ENCODE measurements around the gene PRUNE1. TPM values are rescaled to one million over a fixed set of nuclear protein-coding genes. Genes with fewer than 3 reads are reported as not detected.
A peak's percentile ranks its signal among the peaks of the same experiment; 100 is the strongest.

PRUNE1 gene
- total RNA-seq, 3 donors from 2014 or later, result 21.6 to 34.1 (median 32.8) TPM

DNA sequence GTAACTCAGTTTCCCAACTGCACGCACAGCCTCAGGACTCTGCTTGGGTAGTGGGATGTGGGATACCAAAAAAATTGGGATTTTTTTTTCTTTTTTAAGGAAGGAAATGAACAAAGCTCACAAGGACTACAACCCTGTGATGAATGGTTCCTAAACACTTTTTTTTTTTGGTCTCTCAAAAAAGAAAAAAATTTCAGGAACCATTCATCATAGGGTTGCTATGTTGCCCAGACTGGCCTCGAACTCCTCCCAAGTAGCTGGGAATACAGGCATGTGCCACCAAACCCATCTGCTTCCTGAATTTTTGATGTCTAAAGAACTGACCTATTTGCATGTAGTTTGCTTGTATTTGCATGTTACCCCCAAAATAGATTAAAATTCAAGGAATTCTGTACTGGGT, 8.3 kb upstream of the PRUNE1 start:
- no peak for DNase-seq (ENCODE audit: low spot score in 2 of 2)
- no peaks in the 10 kb centered on the region for H3K27me3 ChIP-seq
- H3K27ac ChIP-seq, result no peak overlapping the region
- peaks cover 11% of the 10 kb centered on the region for H3K36me3 ChIP-seq
- H3K9me3 ChIP-seq, result no peaks in the 10 kb centered on the region
- peaks cover 0 to 12% of the 10 kb centered on the region in 2 donors for H3K4me1 ChIP-seq
- intact Hi-C loops (cut with DNase I; ENCODE audit: low total_unique reads), result no loop called here
- TF ChIP-seq CTCF (IDR thresholded peaks at IDR 0.05) (no peak), POLR2AphosphoS5 (IDR thresholded peaks at IDR 0.05) (no peak), POLR2A (IDR thresholded peaks at IDR 0.05) (no peak)
- no peak overlapping the region for H3K4me3 ChIP-seq

DNA sequence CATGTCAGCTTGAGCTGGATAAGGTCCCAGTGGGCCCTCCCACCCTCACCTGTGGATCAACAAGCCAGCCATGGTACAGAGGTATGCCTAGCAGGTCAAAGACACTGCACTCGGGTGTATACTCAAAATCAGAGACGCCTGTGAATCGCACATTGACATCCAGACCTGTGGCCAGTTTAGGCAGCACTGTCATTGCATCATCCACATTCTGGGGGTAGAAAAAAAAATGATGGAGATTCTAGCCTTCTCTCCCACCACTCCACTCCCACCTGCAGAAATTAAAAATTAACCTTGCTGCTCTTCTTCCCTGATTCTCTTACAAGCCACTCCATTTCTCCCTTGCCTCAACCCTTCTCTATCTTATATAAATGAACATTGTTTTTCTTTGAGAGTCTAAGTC, 7.8 kb upstream of the PRUNE1 start:
- intact Hi-C loops (cut with DNase I; ENCODE audit: low total_unique reads), result no loop called here
- H3K27me3 ChIP-seq, result no peaks in the 10 kb centered on the region
- no peak overlapping the region for H3K27ac ChIP-seq
- no peaks in the 10 kb centered on the region for H3K9me3 ChIP-seq
- H3K36me3 ChIP-seq, result peaks cover 11% of the 10 kb centered on the region
- no peak for DNase-seq (ENCODE audit: low spot score in 2 of 2)
- no peak for TF ChIP-seq POLR2AphosphoS5 (IDR thresholded peaks at IDR 0.05)
- H3K4me3 ChIP-seq, result no peak overlapping the region
- H3K4me1 ChIP-seq, result peaks cover 0 to 12% of the 10 kb centered on the region in 2 donors

- H3K4me3 ChIP-seq, result no peak overlapping the region
- H3K27ac ChIP-seq, result no peak overlapping the region
- TF ChIP-seq POLR2A (IDR thresholded peaks at IDR 0.05) (no peak), CTCF (IDR thresholded peaks at IDR 0.05) (no peak), POLR2AphosphoS5 (IDR thresholded peaks at IDR 0.05) (no peak)
- H3K9me3 ChIP-seq, result no peaks in the 10 kb centered on the region
- no peaks in the 10 kb centered on the region for H3K27me3 ChIP-seq
- peaks cover 0 to 12% of the 10 kb centered on the region in 2 donors for H3K4me1 ChIP-seq
- intact Hi-C loops (cut with DNase I; ENCODE audit: low total_unique reads), result no loop called here
- no peak for DNase-seq (ENCODE audit: low spot score in 2 of 2)
- H3K36me3 ChIP-seq, result peaks cover 11% of the 10 kb centered on the region
These were observed 6.6 kb upstream of the PRUNE1 start for GRCh38 chr1:151001602-151002001.

GRCh38 chr1:151002051-151002450, 6.2 kb upstream of the PRUNE1 start:
- peak overlapping the region in 1 of 2 donors; percentile 42 for H3K27ac ChIP-seq

DNA sequence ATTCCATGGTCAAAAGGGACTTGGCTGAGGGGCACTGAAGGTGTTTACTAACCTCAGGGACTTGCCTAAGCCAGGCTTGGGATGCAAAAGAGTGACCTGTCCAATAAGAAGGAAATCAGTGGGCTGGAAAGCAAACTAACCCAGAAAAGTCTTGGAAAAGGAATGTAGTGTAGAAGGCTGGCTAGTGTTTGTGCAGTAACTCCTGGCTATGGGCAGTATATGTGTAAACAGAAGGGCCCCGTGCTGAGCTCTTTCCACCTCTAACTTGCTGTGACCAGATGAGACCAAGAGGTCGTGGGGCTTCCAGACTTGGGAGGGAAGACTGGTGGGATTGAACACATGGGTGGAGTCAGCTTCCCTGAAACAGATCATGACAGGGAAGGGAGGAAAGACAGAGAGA, 5.6 kb upstream of the PRUNE1 start:
- Histone ChIP-seq H3K4me1 (peaks cover 0 to 19% of the 10 kb centered on the region in 2 donors), H3K27me3 (no peaks in the 10 kb centered on the region), H3K36me3 (peaks cover 11% of the 10 kb centered on the region), H3K4me3 (peak overlapping the region in 1 of 3 donors; percentile 1), H3K9me3 (no peaks in the 10 kb centered on the region), H3K27ac (peak overlapping the region; percentile 42 to 44)
- intact Hi-C loops (cut with DNase I; ENCODE audit: low total_unique reads), result no loop called here
- DNase-seq (ENCODE audit: low spot score in 2 of 2), result no peak
- TF ChIP-seq POLR2A (IDR thresholded peaks at IDR 0.05) (no peak), CTCF (IDR thresholded peaks at IDR 0.05) (no peak), POLR2AphosphoS5 (IDR thresholded peaks at IDR 0.05) (no peak)

More at GRCh38 chr1:151002051-151002450, 6.2 kb upstream of the PRUNE1 start:
- Histone ChIP-seq H3K4me3 (no peak overlapping the region), H3K9me3 (no peaks in the 10 kb centered on the region), H3K36me3 (peaks cover 11% of the 10 kb centered on the region), H3K4me1 (peaks cover 0 to 14% of the 10 kb centered on the region in 2 donors), H3K27me3 (no peaks in the 10 kb centered on the region)
- DNase-seq (ENCODE audit: low spot score in 2 of 2), result no peak
- intact Hi-C loops (cut with DNase I; ENCODE audit: low total_unique reads), result no loop called here
- TF ChIP-seq POLR2AphosphoS5 (IDR thresholded peaks at IDR 0.05) (no peak), POLR2A (IDR thresholded peaks at IDR 0.05) (no peak), CTCF (IDR thresholded peaks at IDR 0.05) (no peak)

DNA sequence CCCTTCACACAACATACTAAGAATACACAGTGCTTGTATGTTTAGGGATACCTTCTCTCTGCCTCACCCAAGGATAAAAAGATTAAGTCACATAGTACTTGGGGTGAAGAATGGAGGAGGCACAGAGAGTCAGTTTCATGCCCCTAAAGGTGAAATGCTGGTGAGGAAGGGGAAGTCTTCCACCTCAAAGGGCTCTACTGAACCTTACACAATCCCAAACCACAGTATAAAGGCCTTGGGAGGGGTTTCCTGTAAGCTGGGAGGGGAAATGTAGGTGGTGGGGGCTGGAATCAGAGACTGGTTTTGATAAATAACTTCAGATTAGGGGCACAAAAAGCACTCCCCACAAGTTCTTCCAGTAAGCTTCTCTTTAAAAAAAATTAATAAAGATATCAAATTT, 5.1 kb upstream of the PRUNE1 start:
- no peaks in the 10 kb centered on the region for H3K9me3 ChIP-seq
- no peaks in the 10 kb centered on the region for H3K27me3 ChIP-seq
- H3K4me1 ChIP-seq, result peaks cover 0 to 24% of the 10 kb centered on the region in 2 donors
- peak overlapping the region; percentile 42 to 44 for H3K27ac ChIP-seq
- no peak for TF ChIP-seq CTCF (IDR thresholded peaks at IDR 0.05)
- TF ChIP-seq POLR2A (IDR thresholded peaks at IDR 0.05), result no peak
- TF ChIP-seq POLR2AphosphoS5 (IDR thresholded peaks at IDR 0.05), result no peak
- intact Hi-C loops (cut with DNase I; ENCODE audit: low total_unique reads), result no loop called here
- DNase-seq (ENCODE audit: low spot score in 2 of 2), result no peak
- peak overlapping the region in 2 of 3 donors; percentile 1 to 34 for H3K4me3 ChIP-seq
- H3K36me3 ChIP-seq, result peaks cover 7% of the 10 kb centered on the region
